Panc1 (cell line): ENCODE measurements around the gene ZNF662. TPM values are rescaled to one million over a fixed set of nuclear protein-coding genes. Genes with fewer than 3 reads are reported as not detected.

Experiments
- ATAC-seq: fragments of 200-7000 bp; cut with Tn5 transposase; 2 replicates; pipeline ENCODE4 v1.9.1; 2020; ENCODE audit warnings: mild to moderate bottlenecking, moderate library complexity
- BruUV-seq: library from RNA; stranded (reverse); fragments of 400-500 nt; replicated peaks from 2 replicates; lab custom pipeline; 2021; lab: Mats Ljungman, UMichigan
- CTCF ChIA-PET: fragments of 300-600 bp; sonication (Branson Sonifier 250); formaldehyde crosslinking; loops from one replicate; lab custom pipeline; 2022; ENCODE audit warnings: antibody characterized with exemption; lab: Charles Lee
- POLR2A ChIA-PET: fragments of 300-600 bp; sonication (Branson Sonifier 250); formaldehyde crosslinking; loops from one replicate; lab custom pipeline; 2022; ENCODE audit warnings: antibody characterized with exemption; lab: Charles Lee
- DNase-seq: peaks from one replicate; pipeline ENCODE4 v3.0.0-alpha.2; 2010; ENCODE audit warnings: low read depth, low spot score
- H3K27ac ChIP-seq: 2 replicates; pipeline ENCODE4 v1.5.1; 2011; ENCODE audit warnings: mild to moderate bottlenecking, low read length, inconsistent platforms
- H3K27me3 ChIP-seq: fragments of 200-500 bp; sonication (Bioruptor generic); 2 replicates; pipeline ENCODE4 v1.6.0; 2014; ENCODE audit warnings: low read length, inconsistent platforms; ENCODE audit not compliant: control insufficient read depth, insufficient read depth
- H3K36me3 ChIP-seq: fragments of 200-500 bp; sonication (Bioruptor generic); 2 replicates; pipeline ENCODE4 v1.5.1; 2014; ENCODE audit warnings: inconsistent platforms, mild to moderate bottlenecking, low read length, moderate library complexity; ENCODE audit not compliant: control insufficient read depth, insufficient read depth
- H3K4me1 ChIP-seq: 2 replicates; pipeline ENCODE4 v1.5.1; 2011; ENCODE audit warnings: inconsistent platforms, mild to moderate bottlenecking, low read length, moderate library complexity; ENCODE audit not compliant: control insufficient read depth, insufficient read depth
- H3K4me3 ChIP-seq, 2 experiments: 2 replicates each; pipeline ENCODE4 v1.5.1; 2011 to 2012; ENCODE audit warnings: low read depth in 2 of 2, low read length in 2 of 2, mild to moderate bottlenecking in 2 of 2, inconsistent platforms in 1 of 2, moderate library complexity in 1 of 2
- H3K9me3 ChIP-seq: fragments of 200-500 bp; sonication (Bioruptor generic); 2 replicates; pipeline ENCODE4 v1.5.1; 2014; ENCODE audit warnings: low read depth, mild to moderate bottlenecking, inconsistent platforms, low read length, moderate library complexity; ENCODE audit not compliant: control insufficient read depth, insufficient read depth
- POLR2AphosphoS5 ChIP-seq: IDR thresholded peaks from 2 replicates; pipeline ENCODE4 v1.6.1; 2012; ENCODE audit warnings: mild to moderate bottlenecking, low read depth, low read length, moderate library complexity
- SIN3A ChIP-seq: IDR thresholded peaks from 2 replicates; pipeline ENCODE4 v1.6.1; 2012; ENCODE audit warnings: low read depth, mild to moderate bottlenecking, low read length, moderate library complexity, borderline replicate concordance; ENCODE audit not compliant: insufficient read depth
- TCF7L2 ChIP-seq: IDR thresholded peaks from 2 replicates; pipeline ENCODE4 v1.6.1; 2011; ENCODE audit warnings: mild to moderate bottlenecking, low read depth, low read length, inconsistent platforms
- in situ Hi-C: cut with HindIII; loops from 2 replicates; pipeline ENCODE4 v1.10.0; 2016; ENCODE audit warnings: low sequenced_read_pairs, low pct_unique_long_range_greater_than_20kb
- intact Hi-C: fragments of 100-400 bp; cut with micrococcal nuclease; formaldehyde crosslinking; loops from one replicate; pipeline ENCODE4 v1.10.0; 2022; ENCODE audit not compliant: unreplicated experiment
- total RNA-seq: library from RNA; stranded (reverse); gene quantifications from one replicate; pipeline ENCODE4 v1.2.1, GENCODE V29; 2021; ENCODE audit not compliant: unreplicated experiment
- TF ChIP-seq, protein P1 (sequence below): fragments of 450-650 bp; IDR thresholded peaks from 2 replicates; pipeline ENCODE4 v1.5.1; 2017; ENCODE audit warnings: mild to moderate bottlenecking
- TF ChIP-seq, protein P2 (sequence below), 2 experiments: IDR thresholded peaks; 2 replicates each; pipeline ENCODE4 v1.6.1; 2011 to 2012; ENCODE audit warnings: low read depth in 2 of 2, control low read depth in 1 of 2, low read length in 1 of 2, mild to moderate bottlenecking in 1 of 2, moderate library complexity in 1 of 2; ENCODE audit not compliant: insufficient read depth in 1 of 2

ZNF662 gene
- total RNA-seq, 1 experiment from 2014 or later = not detected

DNA sequence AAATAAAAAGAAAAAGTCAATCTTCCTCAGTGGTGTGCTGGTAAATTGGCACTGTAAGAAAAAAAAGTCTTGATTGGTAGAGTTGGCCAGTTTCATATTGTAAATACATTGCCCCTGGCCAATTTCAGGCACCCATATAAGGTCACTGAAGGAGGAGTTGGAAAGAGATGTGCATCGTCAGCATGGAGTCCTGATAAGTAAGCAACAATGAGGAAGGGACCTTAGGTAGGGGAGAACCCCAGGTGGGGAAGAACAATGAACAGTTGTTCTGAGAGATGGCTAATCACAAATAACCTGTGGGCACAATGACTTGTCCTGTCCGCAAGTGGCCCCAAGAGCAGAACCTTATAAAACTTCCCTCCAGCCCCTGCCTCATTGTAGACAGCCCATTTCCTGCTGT lies 21.6 kb upstream of the ZNF662 start:
- in situ Hi-C loops = no loop called here
- ChIA-PET POLR2A (no interaction called here), CTCF (no interaction called here)
- no peak for TF ChIP-seq SIN3A
- TF ChIP-seq, protein P1, sequence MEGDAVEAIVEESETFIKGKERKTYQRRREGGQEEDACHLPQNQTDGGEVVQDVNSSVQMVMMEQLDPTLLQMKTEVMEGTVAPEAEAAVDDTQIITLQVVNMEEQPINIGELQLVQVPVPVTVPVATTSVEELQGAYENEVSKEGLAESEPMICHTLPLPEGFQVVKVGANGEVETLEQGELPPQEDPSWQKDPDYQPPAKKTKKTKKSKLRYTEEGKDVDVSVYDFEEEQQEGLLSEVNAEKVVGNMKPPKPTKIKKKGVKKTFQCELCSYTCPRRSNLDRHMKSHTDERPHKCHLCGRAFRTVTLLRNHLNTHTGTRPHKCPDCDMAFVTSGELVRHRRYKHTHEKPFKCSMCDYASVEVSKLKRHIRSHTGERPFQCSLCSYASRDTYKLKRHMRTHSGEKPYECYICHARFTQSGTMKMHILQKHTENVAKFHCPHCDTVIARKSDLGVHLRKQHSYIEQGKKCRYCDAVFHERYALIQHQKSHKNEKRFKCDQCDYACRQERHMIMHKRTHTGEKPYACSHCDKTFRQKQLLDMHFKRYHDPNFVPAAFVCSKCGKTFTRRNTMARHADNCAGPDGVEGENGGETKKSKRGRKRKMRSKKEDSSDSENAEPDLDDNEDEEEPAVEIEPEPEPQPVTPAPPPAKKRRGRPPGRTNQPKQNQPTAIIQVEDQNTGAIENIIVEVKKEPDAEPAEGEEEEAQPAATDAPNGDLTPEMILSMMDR = no peak
- TF ChIP-seq, protein P2, sequence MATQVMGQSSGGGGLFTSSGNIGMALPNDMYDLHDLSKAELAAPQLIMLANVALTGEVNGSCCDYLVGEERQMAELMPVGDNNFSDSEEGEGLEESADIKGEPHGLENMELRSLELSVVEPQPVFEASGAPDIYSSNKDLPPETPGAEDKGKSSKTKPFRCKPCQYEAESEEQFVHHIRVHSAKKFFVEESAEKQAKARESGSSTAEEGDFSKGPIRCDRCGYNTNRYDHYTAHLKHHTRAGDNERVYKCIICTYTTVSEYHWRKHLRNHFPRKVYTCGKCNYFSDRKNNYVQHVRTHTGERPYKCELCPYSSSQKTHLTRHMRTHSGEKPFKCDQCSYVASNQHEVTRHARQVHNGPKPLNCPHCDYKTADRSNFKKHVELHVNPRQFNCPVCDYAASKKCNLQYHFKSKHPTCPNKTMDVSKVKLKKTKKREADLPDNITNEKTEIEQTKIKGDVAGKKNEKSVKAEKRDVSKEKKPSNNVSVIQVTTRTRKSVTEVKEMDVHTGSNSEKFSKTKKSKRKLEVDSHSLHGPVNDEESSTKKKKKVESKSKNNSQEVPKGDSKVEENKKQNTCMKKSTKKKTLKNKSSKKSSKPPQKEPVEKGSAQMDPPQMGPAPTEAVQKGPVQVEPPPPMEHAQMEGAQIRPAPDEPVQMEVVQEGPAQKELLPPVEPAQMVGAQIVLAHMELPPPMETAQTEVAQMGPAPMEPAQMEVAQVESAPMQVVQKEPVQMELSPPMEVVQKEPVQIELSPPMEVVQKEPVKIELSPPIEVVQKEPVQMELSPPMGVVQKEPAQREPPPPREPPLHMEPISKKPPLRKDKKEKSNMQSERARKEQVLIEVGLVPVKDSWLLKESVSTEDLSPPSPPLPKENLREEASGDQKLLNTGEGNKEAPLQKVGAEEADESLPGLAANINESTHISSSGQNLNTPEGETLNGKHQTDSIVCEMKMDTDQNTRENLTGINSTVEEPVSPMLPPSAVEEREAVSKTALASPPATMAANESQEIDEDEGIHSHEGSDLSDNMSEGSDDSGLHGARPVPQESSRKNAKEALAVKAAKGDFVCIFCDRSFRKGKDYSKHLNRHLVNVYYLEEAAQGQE (IDR thresholded peaks at IDR 0.05; ENCODE audit: insufficient read depth in 1 of 2, low read depth in 2 of 2, low read length in 1 of 2) = no peak
- TF ChIP-seq POLR2AphosphoS5 = no peak
- TF ChIP-seq TCF7L2 = no peak
- H3K9me3 ChIP-seq = no peaks in the 10 kb centered on the region
- no peak overlapping the region for H3K27ac ChIP-seq
- H3K4me3 ChIP-seq = no peak overlapping the region
- DNase-seq = no peak
- intact Hi-C loops = no loop called here
- ATAC-seq = no peak
- no peaks in the 10 kb centered on the region for H3K27me3 ChIP-seq
- no TSS peak for BruUV-seq
- no peaks in the 10 kb centered on the region for H3K4me1 ChIP-seq
- no peaks in the 10 kb centered on the region for H3K36me3 ChIP-seq

DNA sequence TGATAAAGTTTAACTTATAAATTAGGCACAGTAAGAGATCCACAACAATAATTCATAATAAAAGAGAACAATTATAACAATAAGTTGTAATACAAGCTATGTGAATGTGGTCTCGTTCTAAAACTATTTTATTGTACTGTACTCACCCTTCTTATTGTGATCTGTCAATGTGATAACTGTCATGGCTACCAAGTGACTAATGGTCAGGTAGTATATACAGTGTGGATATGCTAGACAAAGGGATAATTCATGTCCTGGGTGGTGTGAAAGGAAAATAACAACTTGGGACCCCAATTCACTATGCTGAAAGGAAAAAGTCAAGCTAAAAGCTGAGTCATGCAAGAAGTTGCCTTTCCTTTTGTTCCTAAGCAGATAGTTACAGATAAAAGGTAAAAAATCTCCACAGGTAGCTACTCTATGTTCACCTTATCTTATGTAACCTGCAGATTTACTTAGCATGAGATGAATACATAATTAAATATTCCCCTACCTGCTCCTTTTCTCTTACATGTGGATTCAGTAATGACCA lies 19.6 kb upstream of the ZNF662 start:
- in situ Hi-C loops = no loop called here
- intact Hi-C loops = no loop called here
- Histone ChIP-seq H3K9me3 (no peaks in the 10 kb centered on the region), H3K27ac (no peak overlapping the region), H3K4me3 (no peak overlapping the region), H3K4me1 (no peaks in the 10 kb centered on the region), H3K27me3 (no peaks in the 10 kb centered on the region), H3K36me3 (no peaks in the 10 kb centered on the region)
- POLR2A ChIA-PET = no interaction called here
- DNase-seq (no peak), ATAC-seq (no peak)
- BruUV-seq = no TSS peak
- CTCF ChIA-PET = no interaction called here
- TF ChIP-seq, protein P2 (IDR thresholded peaks at IDR 0.05; ENCODE audit: insufficient read depth in 1 of 2, low read depth in 2 of 2, low read length in 1 of 2) = no peak
